NCI-H146 treated with DMSO at 0.1 percent for 48 hours (cell line): ENCODE data around the gene PRPF31.
"Not testable (repeated sequence)": the region's sequence is repeated elsewhere in the genome, so short reads cannot be mapped to it uniquely, and the experiment has no call there.

ENCODE experiments used
- DNase-seq: peaks from one replicate; lab custom pipeline; 2025; ENCODE audit not compliant: unreplicated experiment; lab: John Stamatoyannopoulos, UW

The PRPF31 gene

DNA sequence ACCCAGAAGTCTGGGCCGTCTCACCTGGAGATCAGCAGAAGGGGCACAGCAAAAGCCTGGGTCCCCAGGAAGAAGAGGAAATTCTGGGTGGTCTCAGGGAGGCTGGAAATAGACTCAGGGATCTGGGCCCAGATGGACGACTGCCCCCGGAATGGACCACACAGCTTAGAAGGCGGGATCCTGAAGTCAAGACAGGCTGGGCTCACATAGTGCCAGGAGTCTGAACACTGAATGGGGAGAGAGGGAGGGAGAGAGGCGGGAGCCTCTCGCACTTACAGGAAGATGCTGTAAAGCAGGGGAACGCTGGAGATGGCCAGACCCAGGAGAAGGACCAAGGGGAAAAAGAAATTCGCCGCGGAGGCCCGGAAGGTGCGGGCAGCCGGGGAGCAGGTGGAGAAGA lies 45.3 kb downstream of the PRPF31 start:
- DNase-seq = no peak

DNA sequence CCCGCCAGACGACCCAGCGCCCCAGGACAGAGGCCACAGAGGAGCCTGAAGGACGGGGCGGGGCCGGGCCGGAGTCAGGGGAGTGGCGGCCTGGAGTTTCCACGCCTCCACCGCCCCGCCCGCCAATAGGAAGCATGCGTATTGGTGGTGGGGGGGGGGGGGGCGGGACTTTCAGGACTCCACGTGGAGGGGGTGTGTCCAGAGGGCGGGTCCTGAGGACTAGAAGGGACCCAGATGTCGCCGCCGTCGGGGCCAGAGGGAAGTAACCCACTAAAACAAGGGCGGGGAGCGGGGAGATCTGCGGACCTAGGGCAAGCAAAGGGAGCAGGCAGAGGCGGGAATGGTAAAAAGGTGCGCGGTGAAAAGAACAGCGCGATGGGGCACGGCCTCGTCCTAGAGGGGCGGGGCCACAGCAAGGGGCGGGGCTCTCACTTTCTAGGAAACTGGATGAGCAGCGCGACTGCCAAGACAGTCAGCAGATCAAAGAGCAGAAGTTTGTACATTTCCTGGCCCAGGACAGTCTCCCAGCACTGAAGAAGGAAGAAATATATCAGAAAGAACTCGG lies 46.8 kb downstream of the PRPF31 start:
- peak; percentile 49 for DNase-seq

DNA sequence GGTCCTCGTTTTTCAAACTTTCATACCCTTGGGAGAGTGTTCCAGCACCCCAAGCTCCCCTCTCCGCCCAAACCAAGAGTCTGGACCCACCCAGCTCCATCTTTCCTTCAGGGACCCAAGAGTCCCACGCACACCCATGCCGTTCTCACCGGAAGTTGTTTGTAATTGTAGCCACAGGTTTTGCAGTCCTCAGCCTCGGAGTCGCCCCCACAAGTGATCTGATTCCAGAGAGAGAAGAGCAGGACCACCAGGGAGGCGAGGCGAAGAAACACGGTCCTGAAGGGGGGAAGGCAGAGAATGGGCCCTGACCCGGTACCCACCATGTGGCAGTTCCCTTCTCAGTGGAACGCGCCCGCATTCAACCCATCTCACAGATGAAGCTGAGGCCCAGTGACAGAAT lies 47.3 kb downstream of the PRPF31 start:
- DNase-seq = no peak

DNA sequence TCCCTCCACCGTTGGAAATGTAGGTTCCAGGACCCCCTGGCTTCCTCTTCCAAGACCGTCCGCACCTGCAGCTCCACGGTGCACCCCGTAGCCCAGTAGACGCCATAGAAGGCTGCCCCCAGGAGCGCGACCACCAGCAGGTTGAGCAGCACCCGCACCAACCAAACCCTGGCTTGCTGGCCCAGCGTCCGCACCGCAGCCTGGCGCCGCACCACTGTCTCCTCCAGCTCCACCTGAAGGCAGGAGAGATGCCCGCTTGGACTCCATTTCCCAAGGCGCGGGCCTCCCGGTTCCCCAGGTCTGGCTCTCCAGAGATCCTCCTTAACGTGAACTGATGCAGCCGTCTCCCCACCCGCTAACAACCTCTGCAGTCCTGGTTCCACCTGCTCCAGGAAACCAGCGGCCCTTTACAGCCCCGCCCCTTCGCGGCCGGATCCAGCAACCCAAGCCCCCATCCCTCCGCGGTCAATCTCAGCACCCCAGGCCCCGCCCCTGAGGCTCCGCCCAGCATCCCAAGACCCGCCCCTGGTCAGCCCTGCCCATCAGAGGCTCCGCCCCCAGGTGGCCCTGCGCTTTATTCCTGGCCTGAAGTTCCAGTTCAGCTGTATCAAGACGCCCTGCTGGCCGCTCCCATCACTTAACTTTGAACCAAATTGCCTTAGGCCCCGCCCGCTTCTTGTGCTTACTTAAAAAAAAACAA lies 49.0 kb downstream of the PRPF31 start:
- peak; percentile 58 for DNase-seq

DNA sequence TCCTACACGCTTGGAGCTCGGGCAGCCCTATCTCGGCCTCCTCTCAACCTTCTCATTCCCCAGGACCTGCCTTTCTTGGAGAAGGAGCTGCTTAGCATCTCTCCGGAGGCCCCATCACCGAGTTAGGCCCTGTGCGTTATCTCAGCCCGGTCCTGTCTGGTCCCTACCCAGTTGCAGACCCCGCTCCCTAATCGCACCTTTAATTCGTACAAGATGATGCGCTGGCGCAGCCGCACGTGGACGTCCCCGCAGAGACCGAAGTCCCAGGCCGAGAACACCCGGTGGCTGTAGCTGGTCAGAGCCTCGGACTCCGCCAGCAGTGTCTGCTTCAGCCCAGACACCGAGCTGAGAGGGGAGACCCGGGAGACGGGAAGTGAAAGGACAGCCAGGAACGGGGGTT lies 49.7 kb downstream of the PRPF31 start:
- DNase-seq = no peak

DNA sequence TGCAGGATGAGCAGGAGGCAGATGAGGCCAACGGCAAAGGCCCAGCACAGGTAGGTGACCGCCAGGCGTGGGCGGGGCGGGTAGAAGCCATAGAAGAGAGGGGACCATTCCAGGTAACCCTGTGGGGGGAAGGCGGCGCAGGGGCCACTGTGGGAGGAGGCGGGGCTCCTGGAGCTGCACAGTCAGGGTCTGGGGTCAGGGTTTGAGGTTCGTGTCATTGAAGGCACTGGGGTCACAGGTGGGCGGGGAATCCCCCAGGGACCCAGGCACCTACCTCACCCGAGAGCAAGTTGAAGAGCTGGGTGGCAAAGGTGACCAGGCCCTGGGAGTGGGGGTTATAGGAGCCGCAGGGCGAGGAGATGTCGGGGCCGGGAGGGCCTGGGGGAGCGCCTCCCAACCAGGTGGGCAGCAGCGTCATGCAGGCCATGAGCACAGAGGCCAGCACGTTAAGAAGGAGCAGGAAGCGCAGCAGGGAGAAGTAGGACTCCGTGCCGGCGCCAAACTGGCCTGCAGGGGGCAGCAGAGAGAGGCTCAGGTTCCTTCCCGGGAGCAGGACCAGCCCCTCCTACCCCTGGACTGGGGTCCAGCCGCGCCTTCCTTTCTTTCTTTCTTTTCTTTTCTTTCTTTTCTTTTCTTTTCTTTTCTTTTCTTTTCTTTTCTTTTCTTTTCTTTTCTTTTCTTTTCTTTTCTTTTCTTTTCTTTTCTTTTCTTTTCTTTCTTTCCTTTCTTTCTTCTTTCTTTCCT lies 52.8 kb downstream of the PRPF31 start:
- peak; percentile 69 for DNase-seq

DNA sequence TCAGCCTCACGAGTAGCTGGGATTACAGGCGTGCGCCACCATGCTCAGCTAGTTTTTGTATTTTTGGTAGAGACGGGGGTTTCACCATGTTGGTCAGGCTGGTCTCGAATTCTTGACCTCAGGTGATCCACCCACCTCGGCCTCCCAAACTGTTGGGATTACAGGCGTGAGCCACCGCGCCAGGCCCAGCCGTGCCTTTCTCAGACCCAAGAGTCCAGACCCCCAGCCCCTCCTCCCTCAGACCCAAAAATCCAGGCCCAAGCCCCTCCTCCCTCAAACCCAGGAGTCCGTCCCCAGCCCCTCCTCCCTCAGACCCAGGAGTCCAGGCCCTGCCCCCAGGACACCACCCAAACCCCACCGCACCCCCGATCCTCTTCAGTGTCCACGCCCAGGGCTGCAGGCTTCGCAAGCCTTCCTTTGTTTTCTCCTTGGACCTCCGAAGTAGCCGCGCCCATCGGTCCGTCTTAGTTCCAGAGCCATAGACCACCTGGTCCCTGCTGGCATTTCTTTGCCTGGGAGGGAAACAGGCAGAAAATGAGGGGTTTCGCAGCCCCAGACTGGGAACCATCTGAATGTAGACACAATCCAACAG lies 53.7 kb downstream of the PRPF31 start:
- no peak for DNase-seq

DNA sequence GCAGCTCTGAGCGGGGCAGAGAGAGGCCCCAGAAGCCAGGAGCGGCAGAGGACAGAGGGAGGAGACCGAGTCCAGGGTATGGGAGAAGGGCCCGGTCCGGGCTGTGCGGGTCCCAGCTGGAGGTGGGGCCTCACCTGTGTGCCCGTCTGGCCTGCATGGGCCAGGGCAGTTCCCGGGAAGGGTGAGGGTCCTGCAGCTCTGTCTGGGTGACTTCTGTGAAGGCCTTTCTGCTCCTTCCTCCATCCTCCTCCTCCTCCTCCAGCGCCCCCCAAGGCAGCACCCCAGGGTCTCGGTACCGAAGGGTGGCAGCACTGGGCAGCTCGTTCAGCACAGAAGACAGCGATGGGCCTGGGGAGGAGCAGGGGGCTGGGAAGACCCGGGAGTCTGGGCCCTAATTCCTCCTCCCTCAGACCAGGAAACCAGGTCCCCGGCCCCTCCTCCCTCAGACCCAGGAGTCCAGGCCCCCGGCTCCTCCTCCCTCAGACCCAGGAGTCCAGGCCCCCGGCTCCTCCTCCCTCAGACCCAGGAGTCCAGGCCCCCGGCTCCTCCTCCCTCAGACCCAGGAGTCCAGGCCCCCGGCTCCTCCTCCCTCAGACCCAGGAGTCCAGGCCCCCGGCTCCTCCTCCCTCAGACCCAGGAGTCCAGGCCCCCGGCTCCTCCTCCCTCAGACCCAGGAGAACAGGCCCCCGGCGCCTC lies 56.3 kb downstream of the PRPF31 start:
- not testable (repeated sequence) for DNase-seq

DNA sequence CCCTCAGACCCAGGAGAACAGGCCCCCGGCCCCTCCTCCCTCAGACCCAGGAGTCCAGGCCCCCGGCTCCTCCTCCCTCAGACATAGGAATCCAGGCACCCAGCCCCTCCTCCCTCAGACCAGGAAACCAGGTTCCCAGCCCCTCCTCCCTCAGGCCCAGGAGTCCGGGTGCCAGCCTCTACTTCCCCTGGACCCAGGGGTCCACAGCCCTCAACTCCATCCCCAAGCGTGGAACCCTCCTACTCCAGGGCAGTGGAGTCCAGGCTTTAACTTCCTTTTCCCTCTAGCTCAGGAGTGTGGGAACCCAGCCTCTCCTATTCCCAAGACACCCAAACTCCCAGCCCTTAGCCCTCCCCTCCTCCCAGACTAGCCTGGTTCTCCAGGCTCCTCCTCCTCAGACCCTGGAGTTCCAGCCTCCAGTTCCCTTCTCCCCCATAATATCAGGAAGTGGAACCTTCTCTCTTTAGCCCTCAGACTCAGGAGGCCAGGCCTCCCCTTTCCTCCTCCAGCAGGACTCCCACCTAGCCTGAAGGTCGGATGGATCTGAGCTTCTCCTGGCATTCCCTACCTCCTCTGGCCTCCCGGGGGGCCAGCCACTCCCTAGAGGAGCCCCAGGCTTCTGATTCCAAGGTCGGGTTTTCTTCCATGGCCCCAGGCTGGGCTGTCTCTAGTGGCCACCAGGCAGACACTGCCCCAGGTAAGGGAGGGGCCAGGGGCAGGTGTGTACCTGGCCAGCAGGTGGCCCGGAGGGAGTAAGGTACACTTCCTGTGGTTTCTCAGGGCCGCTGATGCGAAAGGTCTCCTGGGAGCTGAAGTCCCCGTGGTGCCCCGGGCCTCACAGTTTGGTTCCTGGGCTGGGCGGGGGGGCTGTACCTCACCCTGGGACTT lies 57.2 kb downstream of the PRPF31 start, which contains the start of gene TMC4:
TSS of gene TMC4 (minus strand) at position 690 of the 888 bp plus-strand sequence. CDS start at position 647, 43 bp downstream.
- peak; percentile 77 for DNase-seq

DNA sequence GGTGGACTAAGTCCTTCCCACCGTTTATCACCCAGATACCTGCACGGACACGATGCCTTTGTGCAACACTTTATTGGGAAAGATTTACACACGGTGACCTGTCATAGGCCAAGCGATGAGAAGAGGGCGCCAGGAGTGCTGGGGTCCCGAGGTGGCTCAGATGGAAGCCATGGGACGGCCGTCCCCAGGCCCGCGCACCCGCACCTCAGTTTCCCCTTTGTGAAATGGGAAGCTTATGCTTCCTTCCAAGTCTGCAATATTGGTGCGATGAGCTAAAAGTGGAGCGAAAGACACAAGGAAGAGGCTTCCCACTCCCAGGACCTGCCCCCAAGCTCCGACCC lies 57.8 kb downstream of the PRPF31 start:
- no peak for DNase-seq

DNA sequence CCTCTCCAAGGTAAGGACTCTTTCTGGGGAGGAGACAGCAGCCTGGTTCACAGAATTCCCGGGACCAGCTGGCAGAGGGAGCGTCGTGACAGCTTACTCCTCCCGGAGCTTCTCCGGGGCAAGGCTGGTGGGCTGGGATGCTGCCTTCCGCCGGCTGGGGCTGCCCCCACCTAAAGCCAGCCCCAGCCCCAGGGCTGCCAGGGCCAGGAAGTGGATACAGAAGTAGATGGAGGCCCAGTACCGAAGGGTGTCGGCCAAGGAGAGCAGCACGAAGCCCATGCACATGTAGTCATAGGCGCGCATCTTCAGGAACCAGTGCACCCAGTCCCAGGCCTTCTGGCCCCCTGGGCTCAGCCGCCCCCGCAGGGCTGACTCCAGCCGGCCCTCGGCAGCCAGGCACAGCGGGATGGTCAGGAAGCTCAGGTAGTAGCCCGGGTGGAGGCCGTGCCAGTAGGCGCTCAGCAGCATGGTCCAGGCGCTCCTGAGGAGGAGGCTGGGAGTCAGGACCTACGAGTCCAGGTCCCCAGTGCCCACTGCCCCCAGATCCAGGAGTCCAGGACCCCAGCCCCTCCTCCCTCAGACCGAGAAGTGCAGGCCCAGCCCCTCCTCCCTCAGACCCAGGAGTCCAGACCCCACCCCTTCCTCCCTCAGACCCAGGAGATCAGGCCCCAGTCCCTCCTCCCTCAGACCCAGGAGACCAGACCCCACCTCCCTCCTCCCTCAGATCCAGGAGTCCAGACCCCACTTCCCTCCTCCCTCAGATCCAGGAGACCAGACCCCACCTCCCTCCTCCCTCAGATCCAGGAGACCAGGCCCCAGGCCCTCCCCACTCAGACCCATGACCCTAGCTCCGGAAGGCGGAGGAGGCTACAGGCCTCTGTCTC lies 58.6 kb downstream of the PRPF31 start:
- DNase-seq = no peak

DNA sequence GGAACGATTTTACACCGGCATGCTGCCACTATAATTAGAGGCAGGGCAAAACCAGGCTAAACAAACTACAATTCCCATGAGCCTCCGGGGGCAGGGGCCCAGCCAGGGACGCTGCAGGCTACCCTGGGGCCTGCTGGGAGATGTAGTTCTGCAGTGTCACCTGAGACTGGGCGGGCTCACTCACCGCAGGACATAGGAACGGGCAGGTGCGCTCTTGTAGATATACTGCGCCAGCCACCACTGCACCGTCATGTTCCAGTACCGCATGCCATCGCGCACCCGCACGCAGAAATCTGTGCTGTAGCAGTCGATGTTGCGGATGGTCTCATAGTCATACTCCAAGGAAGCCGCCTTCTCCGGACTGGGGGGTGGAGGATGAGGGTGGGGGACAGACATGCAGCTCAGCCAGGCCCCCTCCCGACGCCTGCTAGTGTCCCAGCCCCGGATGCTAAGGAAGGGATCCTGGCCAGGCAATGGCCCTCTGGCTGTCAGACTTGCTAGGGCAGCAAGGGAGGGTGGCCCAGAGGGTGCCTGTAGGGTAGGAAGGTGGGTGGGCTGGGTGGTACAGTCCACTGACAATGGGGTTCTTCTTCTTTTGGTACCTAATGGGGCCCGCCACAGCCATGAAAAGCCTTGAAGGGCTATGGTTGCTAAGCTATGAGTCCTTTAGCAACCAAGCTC lies 63.2 kb downstream of the PRPF31 start:
- DNase-seq = no peak

DNA sequence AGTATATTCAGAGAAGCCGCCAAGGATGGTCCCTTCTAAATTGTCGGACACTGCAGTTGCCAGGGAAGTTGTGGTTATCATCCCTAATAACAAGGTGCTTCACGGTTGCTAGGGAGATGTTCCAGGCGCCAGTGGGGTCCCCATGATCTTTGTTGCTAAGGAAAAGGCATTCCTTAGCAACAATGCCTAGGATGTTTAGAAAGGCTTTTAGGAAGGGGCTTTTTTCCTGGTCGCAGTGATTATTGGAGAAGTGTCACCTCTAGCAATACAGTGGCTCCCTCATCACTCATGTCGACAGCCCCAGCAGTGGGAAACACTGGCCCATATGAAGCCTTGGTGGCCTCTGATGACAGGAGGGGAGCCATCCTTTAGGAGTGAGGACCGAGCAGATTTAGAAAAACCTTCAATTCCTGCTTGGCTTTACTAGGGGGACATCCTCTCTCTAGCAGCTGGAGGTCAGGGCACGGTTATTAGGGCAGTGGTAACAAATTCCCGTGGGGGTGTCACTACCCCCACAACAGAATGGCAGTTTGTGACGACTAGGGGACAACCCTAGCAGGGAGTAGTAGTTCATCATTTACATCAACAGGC lies 63.8 kb downstream of the PRPF31 start:
- DNase-seq = no peak

DNA sequence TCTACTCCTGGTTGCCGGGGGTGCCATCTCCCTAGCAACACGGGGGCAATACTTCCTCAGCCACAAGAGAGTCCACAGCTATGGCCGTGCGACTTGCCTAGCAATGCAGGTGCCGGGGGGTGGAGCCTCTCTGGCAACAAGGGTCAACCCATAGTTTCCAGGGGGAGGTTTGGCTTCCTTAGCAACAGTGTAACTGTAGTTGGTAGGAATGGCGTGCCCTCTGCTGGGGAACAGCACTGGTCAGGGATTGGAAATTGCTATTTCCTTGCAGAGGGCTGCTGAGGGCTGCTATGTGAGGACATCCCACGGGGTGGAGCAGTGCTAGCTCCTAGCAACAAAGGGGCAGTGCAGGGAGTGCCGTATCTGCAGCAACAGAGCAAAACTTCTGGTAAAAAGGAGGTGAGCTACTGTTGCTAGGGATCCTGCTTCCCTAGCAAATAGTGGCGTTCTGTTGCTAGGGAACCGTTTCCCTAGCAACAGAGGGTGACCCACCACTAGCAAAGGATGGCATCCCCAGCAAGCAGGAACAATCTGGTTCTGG lies 64.4 kb downstream of the PRPF31 start:
- peak; percentile 17 for DNase-seq

DNA sequence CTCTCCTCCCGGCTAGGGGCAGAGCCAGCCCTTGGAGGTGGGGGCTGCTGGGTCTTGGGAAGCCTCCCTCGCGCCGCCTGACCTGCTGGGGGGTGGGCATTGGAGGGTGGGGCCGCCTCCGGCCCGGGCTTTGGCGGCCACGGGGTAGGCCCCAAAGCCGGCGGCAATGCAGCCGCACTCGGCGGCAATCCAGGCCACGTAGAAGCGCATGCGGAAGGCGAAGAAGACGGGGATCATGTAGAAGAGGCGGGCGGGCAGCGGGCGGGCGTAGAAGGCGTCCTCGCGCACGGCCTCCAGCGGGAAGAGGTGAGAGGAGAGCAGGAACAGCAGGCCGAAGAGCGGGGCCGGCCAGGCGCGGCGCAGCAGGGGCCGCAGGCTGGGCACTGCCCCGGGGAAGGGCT lies 65.1 kb downstream of the PRPF31 start:
- no peak for DNase-seq
